Measurements from ENCODE around the gene DTNB. TPM values are rescaled to one million over a fixed set of nuclear protein-coding genes. Genes with fewer than 3 reads are reported as not detected.

The DTNB gene
- total RNA-seq, 4 donors from 2014 or later = 5.2 to 9.9 (median 9.2) TPM

GRCh38 chr2:25480561-25480960, 192.8 kb downstream of the DTNB start:
- ATAC-seq (ENCODE audit: low FRiP score) (no peak), DNase-seq (ENCODE audit: low spot score) (no peak)
- TF ChIP-seq CTCF (IDR thresholded peaks at IDR 0.05) = no peak

GRCh38 chr2:25479761-25480160, 193.6 kb downstream of the DTNB start:
- TF ChIP-seq CTCF (IDR thresholded peaks at IDR 0.05) = no peak
- DNase-seq (ENCODE audit: low spot score) (no peak), ATAC-seq (ENCODE audit: low FRiP score) (no peak)

- DNase-seq (ENCODE audit: low spot score) (no peak), ATAC-seq (ENCODE audit: low FRiP score) (no peak)
- TF ChIP-seq CTCF (IDR thresholded peaks at IDR 0.05) = no peak
Observed at GRCh38 chr2:25478736-25479135, 194.6 kb downstream of the DTNB start.

GRCh38 chr2:25473758-25474340, 199.5 kb downstream of the DTNB start:
- TF ChIP-seq CTCF (IDR thresholded peaks at IDR 0.05) = no peak
- DNase-seq (ENCODE audit: low spot score) = no peak
- ATAC-seq (ENCODE audit: low FRiP score) = no peak

GRCh38 chr2:25473131-25473530, 200.2 kb downstream of the DTNB start:
- DNase-seq (ENCODE audit: low spot score) (no peak), ATAC-seq (ENCODE audit: low FRiP score) (peak; percentile 65)
- TF ChIP-seq CTCF (IDR thresholded peaks at IDR 0.05) = no peak

GRCh38 chr2:25470806-25471205, 202.6 kb downstream of the DTNB start:
- ATAC-seq (ENCODE audit: low FRiP score) (no peak), DNase-seq (ENCODE audit: low spot score) (no peak)
- TF ChIP-seq CTCF (IDR thresholded peaks at IDR 0.05) = no peak

- no peak for DNase-seq (ENCODE audit: low spot score)
- ATAC-seq (ENCODE audit: low FRiP score) = no peak
- TF ChIP-seq CTCF (IDR thresholded peaks at IDR 0.05) = no peak
Observed at GRCh38 chr2:25467743-25468142, 205.6 kb downstream of the DTNB start.
